HEK293 (cell line): ENCODE results near the gene SLAMF6.
"Not testable (repeated sequence)": the region's sequence is repeated elsewhere in the genome, so short reads cannot be mapped to it uniquely, and the experiment has no call there.

ENCODE experiments used
- CTCF ChIA-PET: fragments of 350-600 bp; formaldehyde crosslinking; extraction: SDS; loops from one replicate; lab custom pipeline; 2021; ENCODE audit warnings: antibody characterized with exemption; lab: Yijun Ruan, JAX
- POLR2A ChIA-PET: fragments of 300-600 bp; formaldehyde crosslinking; extraction: SDS; loops from one replicate; lab custom pipeline; 2020; ENCODE audit warnings: antibody characterized with exemption, inconsistent platforms; lab: Yijun Ruan, JAX
- H3K27ac ChIP-seq: fragments of 200-500 bp; sonication (Bioruptor generic); 2 replicates; pipeline ENCODE4 v1.5.1; 2014; ENCODE audit warnings: low read depth, low read length, control low read depth, inconsistent platforms; ENCODE audit errors: extremely low read depth
- H3K36me3 ChIP-seq, 2 experiments: fragments of 200-500 bp in 1 of 2; sonication (Bioruptor generic) in 1 of 2; 1 replicate in 1 of 2; 2 replicates in 1 of 2; pipeline ENCODE4 v1.5.1; 2014 to 2017; ENCODE audit warnings: inconsistent platforms in 2 of 2, low read length in 2 of 2; ENCODE audit not compliant: control insufficient read depth in 2 of 2, insufficient read depth in 1 of 2
- H3K4me1 ChIP-seq: fragments of 200-500 bp; sonication (Bioruptor generic); 2 replicates; pipeline ENCODE4 v1.5.1; 2014; ENCODE audit warnings: mild to moderate bottlenecking, low read length, inconsistent platforms; ENCODE audit not compliant: control insufficient read depth, insufficient read depth
- H3K4me3 ChIP-seq: 2 replicates; pipeline ENCODE4 v1.5.1; 2011; ENCODE audit warnings: low read depth, mild to moderate bottlenecking, control low read depth, low read length, moderate library complexity
- H3K9me3 ChIP-seq: fragments of 200-500 bp; sonication (Bioruptor generic); 2 replicates; pipeline ENCODE4 v1.5.1; 2014; ENCODE audit warnings: low read depth, low read length, inconsistent platforms; ENCODE audit not compliant: control insufficient read depth, insufficient read depth
- GLI2 ChIP-seq: fragments of 450-650 bp; formaldehyde crosslinking; IDR thresholded peaks from 2 replicates; pipeline ENCODE4; 2017; ENCODE audit warnings: missing biosample characterization, missing genetic modification characterization, low read depth, borderline replicate concordance
- KLF8 ChIP-seq: fragments of 450-650 bp; formaldehyde crosslinking; IDR thresholded peaks from 2 replicates; pipeline ENCODE4 v1.5.1; 2016; ENCODE audit warnings: missing biosample characterization, missing genetic modification characterization
- PRDM1 ChIP-seq: fragments of 450-650 bp; formaldehyde crosslinking; IDR thresholded peaks from 2 replicates; pipeline ENCODE4; 2016; ENCODE audit warnings: missing biosample characterization, missing genetic modification characterization
- YY1 ChIP-seq: fragments of 450-650 bp; formaldehyde crosslinking; IDR thresholded peaks from 2 replicates; pipeline ENCODE4 v1.5.1; 2018; ENCODE audit warnings: missing biosample characterization, missing genetic modification characterization
- ZNF112 ChIP-seq: fragments of 450-650 bp; formaldehyde crosslinking; IDR thresholded peaks from 2 replicates; pipeline ENCODE4 v1.5.0; 2017; ENCODE audit warnings: missing biosample characterization, missing genetic modification characterization
- ZNF132 ChIP-seq: fragments of 450-650 bp; formaldehyde crosslinking; IDR thresholded peaks from 2 replicates; pipeline ENCODE4 v1.5.1; 2017; ENCODE audit warnings: missing biosample characterization, missing genetic modification characterization, borderline replicate concordance
- ZNF133 ChIP-seq: fragments of 450-650 bp; formaldehyde crosslinking; IDR thresholded peaks from 2 replicates; pipeline ENCODE4 v1.5.1; 2016; ENCODE audit warnings: missing biosample characterization, missing genetic modification characterization
- ZNF211 ChIP-seq: fragments of 450-650 bp; formaldehyde crosslinking; IDR thresholded peaks from 2 replicates; pipeline ENCODE4 v1.5.1; 2016; ENCODE audit warnings: low read depth, missing biosample characterization, missing genetic modification characterization
- ZNF37A ChIP-seq: fragments of 450-650 bp; IDR thresholded peaks from 2 replicates; pipeline ENCODE4 v1.5.1; 2018; ENCODE audit warnings: missing biosample characterization, missing genetic modification characterization
- ZNF571 ChIP-seq: fragments of 450-650 bp; formaldehyde crosslinking; IDR thresholded peaks from 2 replicates; pipeline ENCODE4 v1.5.0; 2017; ENCODE audit warnings: missing biosample characterization, missing genetic modification characterization
- ZNF610 ChIP-seq: fragments of 450-650 bp; formaldehyde crosslinking; IDR thresholded peaks from 2 replicates; pipeline ENCODE4 v1.5.1; 2016; ENCODE audit warnings: missing biosample characterization, missing genetic modification characterization, borderline replicate concordance
- ZNF623 ChIP-seq: fragments of 450-650 bp; formaldehyde crosslinking; IDR thresholded peaks from 2 replicates; pipeline ENCODE4 v1.5.1; 2016; ENCODE audit warnings: missing biosample characterization, missing genetic modification characterization
- ZNF701 ChIP-seq: fragments of 450-650 bp; formaldehyde crosslinking; IDR thresholded peaks from 2 replicates; pipeline ENCODE4 v1.5.1; 2016; ENCODE audit warnings: missing biosample characterization, missing genetic modification characterization
- TF ChIP-seq, protein P1 (sequence below): fragments of 450-650 bp; IDR thresholded peaks from 2 replicates; pipeline ENCODE4 v1.5.1; 2018; ENCODE audit warnings: missing biosample characterization, mild to moderate bottlenecking, missing genetic modification characterization
- TF ChIP-seq, protein P2 (sequence below): fragments of 450-650 bp; formaldehyde crosslinking; IDR thresholded peaks from 2 replicates; pipeline ENCODE4 v1.5.1; 2016; ENCODE audit warnings: missing biosample characterization, missing genetic modification characterization, borderline replicate concordance
- TF ChIP-seq, protein P3 (sequence below): fragments of 450-650 bp; formaldehyde crosslinking; IDR thresholded peaks from 2 replicates; pipeline ENCODE4 v1.5.1; 2016; ENCODE audit warnings: missing biosample characterization, missing genetic modification characterization, borderline replicate concordance
- TF ChIP-seq, protein P4 (sequence below): fragments of 450-650 bp; formaldehyde crosslinking; IDR thresholded peaks from 2 replicates; pipeline ENCODE4 v1.5.1; 2016; ENCODE audit warnings: missing biosample characterization, missing genetic modification characterization
- TF ChIP-seq, protein P5 (sequence below): fragments of 450-650 bp; formaldehyde crosslinking; IDR thresholded peaks from 2 replicates; pipeline ENCODE4 v1.5.1; 2016; ENCODE audit warnings: missing biosample characterization, missing genetic modification characterization

Gene SLAMF6

GRCh38 chr1:160483505-160484185 lies 39.4 kb downstream of the SLAMF6 start (continued):
- TF ChIP-seq, protein P1, sequence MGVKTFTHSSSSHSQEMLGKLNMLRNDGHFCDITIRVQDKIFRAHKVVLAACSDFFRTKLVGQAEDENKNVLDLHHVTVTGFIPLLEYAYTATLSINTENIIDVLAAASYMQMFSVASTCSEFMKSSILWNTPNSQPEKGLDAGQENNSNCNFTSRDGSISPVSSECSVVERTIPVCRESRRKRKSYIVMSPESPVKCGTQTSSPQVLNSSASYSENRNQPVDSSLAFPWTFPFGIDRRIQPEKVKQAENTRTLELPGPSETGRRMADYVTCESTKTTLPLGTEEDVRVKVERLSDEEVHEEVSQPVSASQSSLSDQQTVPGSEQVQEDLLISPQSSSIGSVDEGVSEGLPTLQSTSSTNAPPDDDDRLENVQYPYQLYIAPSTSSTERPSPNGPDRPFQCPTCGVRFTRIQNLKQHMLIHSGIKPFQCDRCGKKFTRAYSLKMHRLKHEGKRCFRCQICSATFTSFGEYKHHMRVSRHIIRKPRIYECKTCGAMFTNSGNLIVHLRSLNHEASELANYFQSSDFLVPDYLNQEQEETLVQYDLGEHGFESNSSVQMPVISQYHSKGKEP (tag by site-specific recombination) = no peak
- TF ChIP-seq, protein P2, sequence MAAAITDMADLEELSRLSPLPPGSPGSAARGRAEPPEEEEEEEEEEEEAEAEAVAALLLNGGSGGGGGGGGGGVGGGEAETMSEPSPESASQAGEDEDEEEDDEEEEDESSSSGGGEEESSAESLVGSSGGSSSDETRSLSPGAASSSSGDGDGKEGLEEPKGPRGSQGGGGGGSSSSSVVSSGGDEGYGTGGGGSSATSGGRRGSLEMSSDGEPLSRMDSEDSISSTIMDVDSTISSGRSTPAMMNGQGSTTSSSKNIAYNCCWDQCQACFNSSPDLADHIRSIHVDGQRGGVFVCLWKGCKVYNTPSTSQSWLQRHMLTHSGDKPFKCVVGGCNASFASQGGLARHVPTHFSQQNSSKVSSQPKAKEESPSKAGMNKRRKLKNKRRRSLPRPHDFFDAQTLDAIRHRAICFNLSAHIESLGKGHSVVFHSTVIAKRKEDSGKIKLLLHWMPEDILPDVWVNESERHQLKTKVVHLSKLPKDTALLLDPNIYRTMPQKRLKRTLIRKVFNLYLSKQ = no peak

DNA sequence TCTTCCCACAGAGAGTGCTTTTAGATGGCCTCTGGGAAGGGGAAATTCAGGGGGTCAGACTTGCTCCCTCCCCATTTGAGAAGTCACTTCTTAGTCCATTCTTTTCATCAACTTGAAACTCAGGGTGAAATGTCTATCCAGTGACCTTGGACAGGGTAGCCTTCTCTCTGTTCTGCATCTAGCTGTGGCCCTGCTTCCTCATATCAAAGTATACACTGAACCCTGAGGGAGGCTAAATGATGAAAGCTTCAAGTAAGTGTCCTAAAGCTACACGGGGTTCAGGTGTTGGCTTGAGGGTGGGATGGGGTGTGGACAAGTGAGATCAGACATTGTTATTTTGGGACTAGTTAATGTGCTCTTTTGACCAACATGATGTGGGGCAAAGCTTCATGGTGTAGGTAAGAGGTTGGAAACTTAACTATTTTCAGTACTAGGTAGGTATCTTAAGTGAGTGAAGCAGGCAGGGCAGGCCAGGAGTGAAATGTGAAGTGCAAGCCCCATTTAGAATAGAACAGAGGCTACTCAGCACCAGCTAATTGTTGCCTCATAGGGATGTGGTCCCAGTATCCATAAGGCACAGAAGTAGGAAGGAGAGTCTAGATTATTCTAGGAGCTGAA lies 41.0 kb downstream of the SLAMF6 start:
- TF ChIP-seq ZNF112 (no peak), KLF8 (tag by site-specific recombination) (no peak), ZNF37A (tag by site-specific recombination) (no peak), ZNF211 (tag by site-specific recombination) (no peak), YY1 (no peak), ZNF133 (tag by site-specific recombination) (no peak), ZNF571 (tag by site-specific recombination) (no peak), GLI2 (tag by site-specific recombination) (no peak), ZNF132 (no peak), ZNF701 (no peak), ZNF623 (tag by site-specific recombination) (no peak), ZNF610 (tag by site-specific recombination) (no peak), PRDM1 (tag by site-specific recombination) (no peak)
- TF ChIP-seq, protein P3, sequence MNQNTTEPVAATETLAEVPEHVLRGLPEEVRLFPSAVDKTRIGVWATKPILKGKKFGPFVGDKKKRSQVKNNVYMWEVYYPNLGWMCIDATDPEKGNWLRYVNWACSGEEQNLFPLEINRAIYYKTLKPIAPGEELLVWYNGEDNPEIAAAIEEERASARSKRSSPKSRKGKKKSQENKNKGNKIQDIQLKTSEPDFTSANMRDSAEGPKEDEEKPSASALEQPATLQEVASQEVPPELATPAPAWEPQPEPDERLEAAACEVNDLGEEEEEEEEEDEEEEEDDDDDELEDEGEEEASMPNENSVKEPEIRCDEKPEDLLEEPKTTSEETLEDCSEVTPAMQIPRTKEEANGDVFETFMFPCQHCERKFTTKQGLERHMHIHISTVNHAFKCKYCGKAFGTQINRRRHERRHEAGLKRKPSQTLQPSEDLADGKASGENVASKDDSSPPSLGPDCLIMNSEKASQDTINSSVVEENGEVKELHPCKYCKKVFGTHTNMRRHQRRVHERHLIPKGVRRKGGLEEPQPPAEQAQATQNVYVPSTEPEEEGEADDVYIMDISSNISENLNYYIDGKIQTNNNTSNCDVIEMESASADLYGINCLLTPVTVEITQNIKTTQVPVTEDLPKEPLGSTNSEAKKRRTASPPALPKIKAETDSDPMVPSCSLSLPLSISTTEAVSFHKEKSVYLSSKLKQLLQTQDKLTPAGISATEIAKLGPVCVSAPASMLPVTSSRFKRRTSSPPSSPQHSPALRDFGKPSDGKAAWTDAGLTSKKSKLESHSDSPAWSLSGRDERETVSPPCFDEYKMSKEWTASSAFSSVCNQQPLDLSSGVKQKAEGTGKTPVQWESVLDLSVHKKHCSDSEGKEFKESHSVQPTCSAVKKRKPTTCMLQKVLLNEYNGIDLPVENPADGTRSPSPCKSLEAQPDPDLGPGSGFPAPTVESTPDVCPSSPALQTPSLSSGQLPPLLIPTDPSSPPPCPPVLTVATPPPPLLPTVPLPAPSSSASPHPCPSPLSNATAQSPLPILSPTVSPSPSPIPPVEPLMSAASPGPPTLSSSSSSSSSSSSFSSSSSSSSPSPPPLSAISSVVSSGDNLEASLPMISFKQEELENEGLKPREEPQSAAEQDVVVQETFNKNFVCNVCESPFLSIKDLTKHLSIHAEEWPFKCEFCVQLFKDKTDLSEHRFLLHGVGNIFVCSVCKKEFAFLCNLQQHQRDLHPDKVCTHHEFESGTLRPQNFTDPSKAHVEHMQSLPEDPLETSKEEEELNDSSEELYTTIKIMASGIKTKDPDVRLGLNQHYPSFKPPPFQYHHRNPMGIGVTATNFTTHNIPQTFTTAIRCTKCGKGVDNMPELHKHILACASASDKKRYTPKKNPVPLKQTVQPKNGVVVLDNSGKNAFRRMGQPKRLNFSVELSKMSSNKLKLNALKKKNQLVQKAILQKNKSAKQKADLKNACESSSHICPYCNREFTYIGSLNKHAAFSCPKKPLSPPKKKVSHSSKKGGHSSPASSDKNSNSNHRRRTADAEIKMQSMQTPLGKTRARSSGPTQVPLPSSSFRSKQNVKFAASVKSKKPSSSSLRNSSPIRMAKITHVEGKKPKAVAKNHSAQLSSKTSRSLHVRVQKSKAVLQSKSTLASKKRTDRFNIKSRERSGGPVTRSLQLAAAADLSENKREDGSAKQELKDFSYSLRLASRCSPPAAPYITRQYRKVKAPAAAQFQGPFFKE (tag by site-specific recombination) = no peak
- TF ChIP-seq, protein P4, sequence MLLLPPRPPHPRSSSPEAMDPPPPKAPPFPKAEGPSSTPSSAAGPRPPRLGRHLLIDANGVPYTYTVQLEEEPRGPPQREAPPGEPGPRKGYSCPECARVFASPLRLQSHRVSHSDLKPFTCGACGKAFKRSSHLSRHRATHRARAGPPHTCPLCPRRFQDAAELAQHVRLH = no peak
- TF ChIP-seq, protein P5, sequence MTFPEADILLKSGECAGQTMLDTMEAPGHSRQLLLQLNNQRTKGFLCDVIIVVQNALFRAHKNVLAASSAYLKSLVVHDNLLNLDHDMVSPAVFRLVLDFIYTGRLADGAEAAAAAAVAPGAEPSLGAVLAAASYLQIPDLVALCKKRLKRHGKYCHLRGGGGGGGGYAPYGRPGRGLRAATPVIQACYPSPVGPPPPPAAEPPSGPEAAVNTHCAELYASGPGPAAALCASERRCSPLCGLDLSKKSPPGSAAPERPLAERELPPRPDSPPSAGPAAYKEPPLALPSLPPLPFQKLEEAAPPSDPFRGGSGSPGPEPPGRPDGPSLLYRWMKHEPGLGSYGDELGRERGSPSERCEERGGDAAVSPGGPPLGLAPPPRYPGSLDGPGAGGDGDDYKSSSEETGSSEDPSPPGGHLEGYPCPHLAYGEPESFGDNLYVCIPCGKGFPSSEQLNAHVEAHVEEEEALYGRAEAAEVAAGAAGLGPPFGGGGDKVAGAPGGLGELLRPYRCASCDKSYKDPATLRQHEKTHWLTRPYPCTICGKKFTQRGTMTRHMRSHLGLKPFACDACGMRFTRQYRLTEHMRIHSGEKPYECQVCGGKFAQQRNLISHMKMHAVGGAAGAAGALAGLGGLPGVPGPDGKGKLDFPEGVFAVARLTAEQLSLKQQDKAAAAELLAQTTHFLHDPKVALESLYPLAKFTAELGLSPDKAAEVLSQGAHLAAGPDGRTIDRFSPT = no peak
- Histone ChIP-seq H3K4me3 (no peak overlapping the region), H3K27ac (no peak overlapping the region), H3K4me1 (no peaks in the 10 kb centered on the region), H3K36me3 (no peaks in the 10 kb centered on the region), H3K9me3 (no peaks in the 10 kb centered on the region)
- ChIA-PET POLR2A (no interaction called here), CTCF (interaction anchor here (0.6 to 1.6 kb wide), 3 partner anchors 9 to 103 kb away, joined by 3 to 4 read pairs (median 3); no protein-coding TSS in a partner anchor)

DNA sequence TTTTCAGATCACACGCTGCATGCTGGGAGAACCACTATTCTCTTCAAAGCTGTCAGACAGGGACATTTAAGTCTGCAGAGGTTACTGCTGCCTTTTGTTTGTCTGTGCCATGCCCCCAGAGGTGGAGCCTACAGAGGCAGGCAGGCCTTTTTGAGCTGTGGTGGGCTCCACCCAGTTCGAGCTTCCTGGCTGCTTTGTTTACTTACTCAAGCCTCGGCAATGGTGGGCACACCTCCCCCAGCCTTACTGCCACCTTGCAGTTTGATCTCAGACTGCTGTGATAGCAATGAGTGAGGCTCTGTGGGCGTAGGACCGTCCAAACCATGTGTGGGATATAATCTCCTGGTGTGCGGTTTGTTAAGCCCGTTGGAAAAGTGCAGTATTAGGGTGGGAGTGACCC lies 42.3 kb downstream of the SLAMF6 start:
- H3K4me1 ChIP-seq, H3K36me3 ChIP-seq, CTCF ChIA-PET, H3K9me3 ChIP-seq, POLR2A ChIA-PET, H3K27ac ChIP-seq, H3K4me3 ChIP-seq: not testable (repeated sequence)

DNA sequence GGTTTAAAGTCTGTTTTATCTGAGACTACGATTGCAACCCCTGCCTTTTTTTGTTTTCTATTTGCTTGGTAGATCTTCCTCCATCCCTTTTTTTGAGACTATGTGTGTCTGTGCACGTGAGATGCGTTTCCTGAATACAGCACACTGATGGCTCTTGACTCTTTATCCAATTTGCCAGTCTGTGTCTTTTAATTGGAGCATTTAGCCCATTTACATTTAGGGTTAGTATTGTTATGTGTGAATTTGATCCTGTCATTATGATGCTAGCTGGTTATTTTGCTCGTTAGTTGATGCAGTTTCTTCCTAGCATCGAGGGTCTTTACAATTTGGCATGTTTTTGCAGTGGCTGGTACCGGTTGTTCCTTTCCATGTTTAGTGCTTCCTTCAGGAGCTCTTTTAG lies 44.0 kb downstream of the SLAMF6 start:
- H3K4me3 ChIP-seq, POLR2A ChIA-PET, H3K27ac ChIP-seq, H3K36me3 ChIP-seq, H3K9me3 ChIP-seq, H3K4me1 ChIP-seq: not testable (repeated sequence)
- CTCF ChIA-PET = interaction anchor here (0.7 kb wide), 1 partner anchor 10 kb away, joined by 3 read pairs; no protein-coding TSS in a partner anchor
